DOHH2 (cell line): ENCODE data around the gene S100A14.

Experiments
- CTCF ChIP-seq: fragments of 200-600 bp; sonication (generic); IDR thresholded peaks from one replicate; pipeline ENCODE4 v1.5.1; 2014; ENCODE audit warnings: antibody characterized with exemption, mild to moderate bottlenecking, low read depth, low read length; ENCODE audit not compliant: poor library complexity, severe bottlenecking
- EZH2phosphoT487 ChIP-seq: fragments of 200-600 bp; sonication (generic); IDR thresholded peaks from 2 replicates; pipeline ENCODE4 v1.6.1; 2017; ENCODE audit warnings: borderline replicate concordance, mild to moderate bottlenecking, antibody characterized with exemption, low read length, moderate library complexity, mixed read lengths

GRCh38 chr1:153658400-153659174 lies 42.5 kb upstream of the S100A14 start, which contains the start of gene SNAPIN:
- TF ChIP-seq CTCF (no peak), EZH2phosphoT487 (no peak)
